ENCODE measurements around the gene FGF2.

FGF2 gene

GRCh38 chr4:122824616-122825015 lies 2.0 kb upstream of the FGF2 start:
- H3K4me3 ChIP-seq (replicated peaks; ENCODE audit: insufficient read depth, low read length), result no peak overlapping the region
- TF ChIP-seq POLR2AphosphoS5 (IDR thresholded peaks at IDR 0.05; ENCODE audit: low read depth), result no peak
- no peak for TF ChIP-seq CTCF (IDR thresholded peaks at IDR 0.05; ENCODE audit: insufficient read depth, low read length)
- no peak for TF ChIP-seq REST (IDR thresholded peaks at IDR 0.05; ENCODE audit: insufficient replicate concordance, low read depth)
- no peak for TF ChIP-seq GABPA (IDR thresholded peaks at IDR 0.05; ENCODE audit: low read depth)
- no peak for TF ChIP-seq SPI1 (IDR thresholded peaks at IDR 0.05; ENCODE audit: borderline replicate concordance, low read depth)
- H3K27ac ChIP-seq (replicated peaks), result no peak overlapping the region
- peaks cover 36% of the 10 kb centered on the region for H3K27me3 ChIP-seq (ENCODE audit: insufficient read depth, poor library complexity, severe bottlenecking)
- DNase-seq (ENCODE audit: low read depth in 1 of 2, low spot score in 1 of 2), result no peak

GRCh38 chr4:122826079-122826527 lies 528 bp upstream of the FGF2 start:
- no peak for TF ChIP-seq CTCF (IDR thresholded peaks at IDR 0.05; ENCODE audit: insufficient read depth, low read length)
- no peak for TF ChIP-seq SPI1 (IDR thresholded peaks at IDR 0.05; ENCODE audit: borderline replicate concordance, low read depth)
- no peak for TF ChIP-seq REST (IDR thresholded peaks at IDR 0.05; ENCODE audit: insufficient replicate concordance, low read depth)
- no peak for TF ChIP-seq POLR2AphosphoS5 (IDR thresholded peaks at IDR 0.05; ENCODE audit: low read depth)
- Histone ChIP-seq H3K27ac (replicated peaks) (no peak overlapping the region), H3K4me3 (replicated peaks; ENCODE audit: insufficient read depth, low read length) (peak overlapping the region; percentile 42), H3K27me3 (ENCODE audit: insufficient read depth, poor library complexity, severe bottlenecking) (peaks cover 36% of the 10 kb centered on the region)
- DNase-seq (ENCODE audit: low read depth in 1 of 2, low spot score in 1 of 2), result no peak

- H3K4me3 ChIP-seq (replicated peaks; ENCODE audit: insufficient read depth, low read length), result peak overlapping the region; percentile 49
- peaks cover 36% of the 10 kb centered on the region for H3K27me3 ChIP-seq (ENCODE audit: insufficient read depth, poor library complexity, severe bottlenecking)
- no peak overlapping the region for H3K27ac ChIP-seq (replicated peaks)
- TF ChIP-seq GABPA (IDR thresholded peaks at IDR 0.05; ENCODE audit: low read depth) (no peak), CTCF (IDR thresholded peaks at IDR 0.05; ENCODE audit: insufficient read depth, low read length) (no peak), SPI1 (IDR thresholded peaks at IDR 0.05; ENCODE audit: borderline replicate concordance, low read depth) (no peak), REST (IDR thresholded peaks at IDR 0.05; ENCODE audit: insufficient replicate concordance, low read depth) (no peak), POLR2AphosphoS5 (IDR thresholded peaks at IDR 0.05; ENCODE audit: low read depth) (no peak)
- DNase-seq (ENCODE audit: low read depth in 1 of 2, low spot score in 1 of 2), result no peak
These were observed 737 bp downstream of the FGF2 start for GRCh38 chr4:122827258-122827878.

Data from HL-60 (cell line).